GM19099 (cell line): Measurements from ENCODE around the gene MRPS22.

Experiments
- POLR2A ChIP-seq: IDR thresholded peaks from 3 replicates; pipeline ENCODE4 v1.6.1; 2011; ENCODE audit warnings: low read depth; ENCODE audit not compliant: insufficient read length; ENCODE audit errors: extremely low read depth

Gene MRPS22

GRCh38 chr3:139389552-139390368, 45.9 kb downstream of the MRPS22 start, which contains the start of gene COPB2:
COPB2 (minus strand) TSS chr3:139389647; CDS start chr3:139389550, 97 bp downstream.
- peak; percentile 89 for TF ChIP-seq POLR2A

- no peak for TF ChIP-seq POLR2A
Observed at GRCh38 chr3:139394116-139394515, 50.3 kb downstream of the MRPS22 start.

GRCh38 chr3:139396707-139397106, 52.9 kb downstream of the MRPS22 start:
- no peak for TF ChIP-seq POLR2A
